Measurements from ENCODE around the gene SCN4B. TPM values are rescaled to one million over a fixed set of nuclear protein-coding genes. Genes with fewer than 3 reads are reported as not detected.
A peak's percentile ranks its signal among the peaks of the same experiment; 100 is the strongest.

The SCN4B gene
- total and polyA plus RNA-seq, 2 of the 8 experiments (the other 6 are each of a cell fraction or from before 2014, with no cell fraction given): 2.8 to 4.9 TPM

GRCh38 chr11:118084656-118085055, 68.0 kb downstream of the SCN4B start:
- FAIRE-seq (no peak), DNase-seq (ENCODE audit: low read depth in 1 of 2, low spot score in 2 of 2) (no peak)
- Histone ChIP-seq H3K4me2 (ENCODE audit: insufficient read depth in 1 of 2, low read depth in 2 of 2, low read length in 2 of 2) (no peak overlapping the region), H4K5ac (ENCODE audit: insufficient read length, low read depth, low read length) (no peak overlapping the region), H3K56ac (replicated peaks; ENCODE audit: insufficient read length, low read depth, low read length) (no peak overlapping the region), H2BK12ac (ENCODE audit: low read depth, low read length) (no peak overlapping the region), H3K18ac (ENCODE audit: extremely low read depth, low read length) (no peak overlapping the region), H3K27ac (ENCODE audit: low read depth, low read length) (no peak overlapping the region), H3K23ac (ENCODE audit: insufficient read length) (no peak overlapping the region), H2AFZ (ENCODE audit: low read length) (no peak overlapping the region), H3K4me1 (replicated peaks in 1 of 4; ENCODE audit: control insufficient read depth in 3 of 4, insufficient read depth in 4 of 4, low read length in 3 of 4) (peaks cover 2 to 5% (median 4%) of the 10 kb centered on the region in 4 experiments; a peak in 4 of 7 replicates), H4K91ac (replicated peaks; ENCODE audit: insufficient read length, low read length) (no peak overlapping the region), H3K9me3 (ENCODE audit: insufficient read depth in 2 of 2, low read depth in 1 of 2, low read length in 1 of 2) (peaks cover 8 to 21% of the 10 kb centered on the region in 2 experiments; a peak in 3 of 4 replicates), H3K23me2 (ENCODE audit: low read depth, low read length) (no peaks in the 10 kb centered on the region), H3K79me1 (ENCODE audit: low read depth, low read length) (no peaks in the 10 kb centered on the region), H3K4ac (replicated peaks; ENCODE audit: insufficient read length, low read depth, low read length) (no peak overlapping the region), H2BK5ac (ENCODE audit: low read depth, low read length) (0 out of 2 replicates have a peak overlapping the region, but pooled peaks have one; percentile 8), H3K79me2 (ENCODE audit: control insufficient read depth in 1 of 2, insufficient read depth in 2 of 2, low read length in 2 of 2) (no peaks in the 10 kb centered on the region), H2BK15ac (ENCODE audit: low read length) (no peak overlapping the region), H3K9ac (replicated peaks in 1 of 4; ENCODE audit: extremely low read depth in 1 of 4, low read depth in 3 of 4, low read length in 3 of 4) (no peak overlapping the region), H4K8ac (ENCODE audit: extremely low read depth, insufficient read depth, low read length) (no peak overlapping the region), H2AK5ac (ENCODE audit: low read depth, low read length) (no peak overlapping the region), H3K27me3 (replicated peaks in 1 of 4; ENCODE audit: control insufficient read depth in 3 of 4, extremely low read depth in 1 of 4, insufficient read depth in 3 of 4, low read length in 3 of 4) (no peaks in the 10 kb centered on the region), H2BK20ac (ENCODE audit: low read length) (no peak overlapping the region), H3K14ac (ENCODE audit: insufficient read length) (no peak overlapping the region), H3K4me3 (ENCODE audit: extremely low read depth in 1 of 4, insufficient read depth in 2 of 4, low read depth in 3 of 4, low read length in 4 of 4) (no peak overlapping the region), H4K20me1 (replicated peaks in 1 of 2; ENCODE audit: control insufficient read depth in 1 of 2, insufficient read depth in 2 of 2, low read length in 2 of 2) (no peaks in the 10 kb centered on the region), H2BK120ac (replicated peaks; ENCODE audit: low read depth, low read length) (no peak overlapping the region), H3K36me3 (ENCODE audit: control insufficient read depth in 2 of 4, insufficient read depth in 4 of 4, low read length in 3 of 4) (no peaks in the 10 kb centered on the region)
- TF ChIP-seq CEBPB (IDR thresholded peaks at IDR 0.05; ENCODE audit: low read depth, low read length) (no peak), KDM1A (IDR thresholded peaks at IDR 0.05; ENCODE audit: borderline replicate concordance, low read length) (0 out of 2 replicates have a peak, but pooled peaks have one; percentile 56)
- CTCF ChIA-PET (ENCODE audit: partially characterized antibody): interaction anchor here (0.8 to 1.9 kb wide), 3 partner anchors 8 to 267 kb away, joined by 4 to 5 read pairs (median 4); no protein-coding TSS in a partner anchor
- POLR2A ChIA-PET (ENCODE audit: partially characterized antibody): no interaction called here

Measured in H1 (cell line).